PFSK-1 (cell line): Measurements from ENCODE around the gene MORN1.

Experiments
- FOXP2 ChIP-seq: optimal IDR thresholded peaks from 2 replicates; pipeline ENCODE3; 2011; ENCODE audit warnings: borderline replicate concordance, control low read depth, inconsistent platforms; ENCODE audit not compliant: insufficient read depth; ENCODE audit errors: extremely low read length, extremely low read depth
- POLR2AphosphoS5 ChIP-seq: IDR thresholded peaks from 2 replicates; pipeline ENCODE4 v1.6.1; 2012; ENCODE audit warnings: low read depth, mild to moderate bottlenecking, control low read depth, low read length, moderate library complexity
- REST ChIP-seq, 2 experiments: IDR thresholded peaks; 2 replicates each; pipeline versions ENCODE4 v1.6.1 to v1.8.0; 2011 to 2012; ENCODE audit warnings: low read depth in 2 of 2, low read length in 2 of 2, control low read depth in 1 of 2, inconsistent platforms in 1 of 2, mild to moderate bottlenecking in 1 of 2, moderate library complexity in 1 of 2; ENCODE audit not compliant: insufficient read depth in 1 of 2
- SIN3A ChIP-seq: IDR thresholded peaks from 2 replicates; pipeline ENCODE4 v1.6.1; 2012; ENCODE audit warnings: mild to moderate bottlenecking, low read length, moderate library complexity, borderline replicate concordance; ENCODE audit not compliant: insufficient read depth
- TAF1 ChIP-seq: IDR thresholded peaks from 2 replicates; pipeline ENCODE4 v1.6.1; 2012; ENCODE audit warnings: low read length, control low read depth, borderline replicate concordance; ENCODE audit not compliant: insufficient read depth

DNA sequence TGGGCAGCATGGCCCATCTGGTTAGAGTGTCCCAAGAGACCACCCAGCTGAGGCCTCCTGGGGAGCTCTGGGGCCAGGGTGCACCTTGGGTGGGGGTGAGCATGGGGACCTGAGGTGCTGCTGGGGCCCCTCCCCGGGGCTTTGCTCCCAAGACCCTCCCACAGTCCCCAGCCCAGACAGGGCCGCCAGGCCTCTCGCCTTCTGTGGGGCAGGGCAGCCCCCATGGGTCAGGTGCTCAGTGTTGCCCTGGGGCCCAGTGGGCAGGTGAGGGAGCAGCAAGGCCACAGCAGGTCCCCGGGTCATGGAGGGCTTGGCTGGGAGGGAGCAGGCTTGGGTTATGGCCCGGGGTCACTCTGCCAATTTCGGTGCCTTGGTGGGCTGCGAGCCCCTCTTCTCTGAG, 45.5 kb upstream of the MORN1 start:
- no peak for TF ChIP-seq POLR2AphosphoS5
- TF ChIP-seq TAF1 = no peak
- no peak for TF ChIP-seq REST (IDR thresholded peaks at IDR 0.05; ENCODE audit: insufficient read depth in 1 of 2, low read depth in 2 of 2, low read length in 2 of 2)
- no peak for TF ChIP-seq FOXP2
- TF ChIP-seq SIN3A = no peak
